ENCODE measurements around the gene DNAJB5. TPM values are rescaled to one million over a fixed set of nuclear protein-coding genes. Genes with fewer than 3 reads are reported as not detected.

DNAJB5 gene
- total and polyA plus RNA-seq, 9 of the 15 experiments (the other 6 are each of a cell fraction or from before 2014, with no cell fraction given), result 0.15 to 7.4 (median 3.7) TPM

GRCh38 chr9:34997379-34997781 lies 7.8 kb downstream of the DNAJB5 start (continued):
- TF ChIP-seq AFF4 (CRISPR knock-in tag; IDR thresholded peaks at IDR 0.05) (no peak), TCF3 (CRISPR knock-in tag; IDR thresholded peaks at IDR 0.05) (peak; percentile 33; the same call in 1 of the 2 replicates), CBFA2T3 (IDR thresholded peaks at IDR 0.05) (peak; percentile 68), VEZF1 (CRISPR knock-in tag; IDR thresholded peaks at IDR 0.05) (peak; percentile 43; the same call in 1 of the 2 replicates), STAG1 (CRISPR knock-in tag; IDR thresholded peaks at IDR 0.05; ENCODE audit: borderline replicate concordance) (no peak), DDX20 (tag; IDR thresholded peaks at IDR 0.05; ENCODE audit: low read depth) (no peak), ARID3B (CRISPR knock-in tag; IDR thresholded peaks at IDR 0.05; ENCODE audit: borderline replicate concordance) (no peak), CREM (IDR thresholded peaks at IDR 0.05; ENCODE audit: low read depth) (0 out of 2 replicates have a peak, but pooled peaks have one; percentile 9), MAZ (CRISPR knock-in tag; conservative IDR thresholded peaks at IDR 0.05 in 1 of 2, IDR thresholded peaks at IDR 0.05 in 1 of 2) (no peak), ZBTB11 (CRISPR knock-in tag; IDR thresholded peaks at IDR 0.05) (no peak), HDAC1 (IDR thresholded peaks at IDR 0.05) (no peak), NCOA1 (IDR thresholded peaks at IDR 0.05; ENCODE audit: low read depth) (no peak), SRSF3 (IDR thresholded peaks at IDR 0.05; ENCODE audit: insufficient read depth, low read length) (no peak), RB1 (IDR thresholded peaks at IDR 0.05; ENCODE audit: low read depth) (no peak), TRIM24 (IDR thresholded peaks at IDR 0.05) (no peak), RFX5 (IDR thresholded peaks at IDR 0.05; ENCODE audit: low read depth, low read length) (no peak), ZNF583 (CRISPR knock-in tag; IDR thresholded peaks at IDR 0.05) (no peak), GABPB1 (CRISPR knock-in tag; IDR thresholded peaks at IDR 0.05) (no peak), ZNF699 (CRISPR knock-in tag; IDR thresholded peaks at IDR 0.05; ENCODE audit: insufficient replicate concordance) (no peak)
